HG03460 (cell line): ENCODE results near the gene COL11A1.
"Not testable (repeated sequence)": the region's sequence is repeated elsewhere in the genome, so short reads cannot be mapped to it uniquely, and the experiment has no call there.

ENCODE experiments used
- ATAC-seq: cut with Tn5 transposase; IDR thresholded peaks from one replicate; pipeline ENCODE4 v1.9.1; 2021; ENCODE audit not compliant: unreplicated experiment

The COL11A1 gene

GRCh38 chr1:103108376-103109150 is at the start of gene COL11A1:
Gene COL11A1, minus strand, starts transcription at chr1:103108522. Its CDS starts 344 bp downstream, at chr1:103108178.
- ATAC-seq = no peak

- ATAC-seq = no peak
Measured at GRCh38 chr1:103156966-103157365, 48.6 kb upstream of the COL11A1 start.

DNA sequence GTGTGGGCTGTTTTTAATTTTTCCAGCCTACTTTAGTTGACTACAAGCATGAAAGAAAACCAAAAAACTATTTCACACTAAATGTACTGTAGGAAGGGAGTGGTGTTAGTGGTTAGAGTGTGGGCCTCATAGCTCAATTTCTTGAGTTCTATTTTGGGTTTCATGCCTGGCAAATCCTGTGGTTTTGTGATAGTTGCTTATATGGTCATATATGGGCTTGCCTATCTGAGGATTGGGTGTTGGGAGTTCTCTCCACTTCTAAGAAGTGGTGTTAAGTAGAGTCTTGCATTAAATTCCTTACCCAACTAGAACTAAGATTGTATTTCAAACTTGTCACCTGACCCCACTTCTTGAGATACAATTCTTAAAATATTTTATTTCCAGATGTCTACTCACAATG is 37.8 kb upstream of the COL11A1 start:
- no peak for ATAC-seq

GRCh38 chr1:103145449-103145848 is 37.1 kb upstream of the COL11A1 start:
- no peak for ATAC-seq

GRCh38 chr1:103144681-103145080 is 36.4 kb upstream of the COL11A1 start:
- no peak for ATAC-seq

DNA sequence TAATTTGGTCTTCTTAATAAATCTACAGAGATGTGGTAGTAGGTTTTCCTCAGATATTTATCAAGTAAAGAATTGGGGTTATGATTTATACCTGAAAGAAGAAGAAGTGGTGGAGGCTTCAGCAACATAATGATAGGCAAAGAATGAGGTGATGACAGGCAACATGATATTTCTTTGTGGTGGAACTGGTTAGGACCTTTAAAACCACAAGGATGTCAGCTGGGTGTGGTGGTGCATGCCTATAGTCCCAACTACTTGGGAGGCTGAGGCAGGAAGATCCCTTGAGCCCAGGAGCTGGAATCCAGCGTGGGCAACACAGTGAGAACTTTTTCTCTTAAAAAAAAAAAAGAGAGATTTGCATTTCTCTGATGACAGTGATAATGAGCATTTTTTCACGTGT is 34.1 kb upstream of the COL11A1 start:
- ATAC-seq = no peak

GRCh38 chr1:103129796-103130195 is 21.5 kb upstream of the COL11A1 start:
- ATAC-seq = no peak

DNA sequence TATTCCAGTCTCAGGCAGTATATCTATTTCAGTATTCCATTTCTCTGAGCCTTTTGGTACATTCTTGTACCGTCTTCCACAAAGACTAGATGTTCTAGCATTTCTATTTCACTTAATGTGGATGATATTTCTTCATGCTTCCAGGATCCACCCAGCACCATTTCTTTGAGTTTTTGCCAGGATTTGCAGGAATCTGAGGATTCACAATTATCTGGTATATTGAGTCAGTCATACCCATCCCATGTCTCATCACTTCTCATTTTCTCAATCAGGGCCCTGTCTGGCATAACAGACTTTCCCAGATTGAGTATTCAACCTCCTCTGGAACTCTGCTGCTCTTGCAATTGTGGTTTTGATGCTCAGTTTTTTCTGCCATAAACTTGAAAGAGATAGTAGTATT is 20.9 kb upstream of the COL11A1 start:
- ATAC-seq = no peak

DNA sequence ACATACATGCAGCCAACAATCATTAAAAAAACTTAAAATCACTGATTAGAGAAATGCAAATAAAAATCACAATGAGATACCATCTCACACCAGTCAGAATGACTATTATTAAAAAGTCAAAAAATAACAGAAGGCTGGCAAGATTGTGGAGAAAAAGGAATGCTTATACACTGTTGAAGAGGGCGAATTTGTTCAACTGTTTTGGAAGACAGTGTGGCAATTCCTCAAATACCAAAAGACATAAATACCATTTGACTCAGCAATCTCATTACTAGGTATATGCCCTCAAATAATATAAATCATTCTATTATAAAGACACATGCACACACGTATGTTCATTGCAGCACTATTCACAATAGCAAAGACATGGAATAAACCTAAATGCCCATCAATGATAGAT is 19.9 kb upstream of the COL11A1 start:
- not testable (repeated sequence) for ATAC-seq

DNA sequence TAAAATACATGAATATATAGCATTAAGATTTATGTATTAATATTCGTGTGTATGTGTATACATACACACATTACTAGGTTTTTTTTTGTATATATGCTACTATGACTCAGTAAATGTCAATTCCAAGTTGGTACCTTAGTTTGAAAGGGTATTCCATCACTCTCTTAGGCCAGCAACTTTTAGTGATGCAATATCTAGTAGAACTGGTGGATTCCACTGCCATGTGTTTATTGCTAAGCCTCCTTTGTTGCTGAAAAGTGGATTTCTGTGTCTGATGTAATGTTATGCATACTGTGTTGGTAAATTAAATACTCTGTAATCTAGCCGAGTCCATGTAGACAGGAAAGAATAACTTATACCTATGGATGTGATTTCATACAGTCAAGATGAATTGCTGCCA is 16.9 kb upstream of the COL11A1 start:
- no peak for ATAC-seq

GRCh38 chr1:103122983-103123720 is 14.8 kb upstream of the COL11A1 start:
- no peak for ATAC-seq

- ATAC-seq = no peak
Measured at GRCh38 chr1:103120981-103121380, 12.7 kb upstream of the COL11A1 start.

- ATAC-seq = no peak
Measured at GRCh38 chr1:103112546-103112945, 4.2 kb upstream of the COL11A1 start.

DNA sequence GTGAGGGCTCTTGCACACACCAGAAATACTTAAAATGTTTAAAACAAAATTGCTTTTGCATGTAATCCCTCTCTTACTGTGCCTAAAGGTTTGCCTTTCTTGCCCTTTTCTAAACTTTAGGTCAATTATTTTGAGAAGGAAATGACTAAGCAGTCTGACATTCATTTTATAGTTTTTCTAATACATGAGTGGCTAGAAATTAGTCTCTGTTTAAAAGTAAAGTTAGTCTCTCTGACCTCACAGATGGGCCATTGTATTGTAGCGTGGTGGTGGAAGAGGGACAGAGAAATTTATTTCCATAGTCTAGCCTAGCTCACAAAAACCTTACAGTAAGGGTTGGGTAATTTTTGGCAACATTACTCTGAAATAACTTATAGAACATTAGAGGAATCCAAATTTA is 3.6 kb upstream of the COL11A1 start:
- no peak for ATAC-seq

- no peak for ATAC-seq
Measured at GRCh38 chr1:103110701-103111100, 2.4 kb upstream of the COL11A1 start.

DNA sequence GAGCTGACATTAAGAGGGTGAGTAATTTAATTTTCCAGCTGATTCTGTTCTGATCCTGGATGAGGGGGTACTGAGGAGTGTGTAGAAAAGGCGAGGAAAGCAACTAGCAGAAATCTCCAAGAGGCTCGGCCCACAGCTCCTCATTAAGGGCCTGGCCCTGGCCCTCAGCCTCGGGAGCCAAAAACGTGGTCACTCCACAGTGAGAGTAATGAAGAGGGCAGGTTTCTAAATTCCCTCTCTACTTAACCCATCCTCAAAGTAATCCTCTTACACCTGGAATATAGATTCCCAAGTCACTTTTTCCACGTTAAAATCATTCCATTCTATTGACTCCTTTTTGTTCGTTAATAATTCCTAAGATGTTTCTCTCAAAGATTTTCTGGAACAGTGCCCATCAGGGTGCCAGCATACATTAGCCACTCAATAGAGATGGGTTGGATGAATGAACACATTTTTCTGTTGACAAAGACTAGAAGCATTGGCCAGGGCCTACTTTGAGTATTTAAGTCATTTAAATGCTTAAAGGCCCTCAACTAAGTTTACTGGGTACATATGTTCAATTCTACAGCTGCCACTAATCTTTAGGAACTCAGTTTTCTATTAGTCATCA is 1.1 kb upstream of the COL11A1 start:
- ATAC-seq = no peak

DNA sequence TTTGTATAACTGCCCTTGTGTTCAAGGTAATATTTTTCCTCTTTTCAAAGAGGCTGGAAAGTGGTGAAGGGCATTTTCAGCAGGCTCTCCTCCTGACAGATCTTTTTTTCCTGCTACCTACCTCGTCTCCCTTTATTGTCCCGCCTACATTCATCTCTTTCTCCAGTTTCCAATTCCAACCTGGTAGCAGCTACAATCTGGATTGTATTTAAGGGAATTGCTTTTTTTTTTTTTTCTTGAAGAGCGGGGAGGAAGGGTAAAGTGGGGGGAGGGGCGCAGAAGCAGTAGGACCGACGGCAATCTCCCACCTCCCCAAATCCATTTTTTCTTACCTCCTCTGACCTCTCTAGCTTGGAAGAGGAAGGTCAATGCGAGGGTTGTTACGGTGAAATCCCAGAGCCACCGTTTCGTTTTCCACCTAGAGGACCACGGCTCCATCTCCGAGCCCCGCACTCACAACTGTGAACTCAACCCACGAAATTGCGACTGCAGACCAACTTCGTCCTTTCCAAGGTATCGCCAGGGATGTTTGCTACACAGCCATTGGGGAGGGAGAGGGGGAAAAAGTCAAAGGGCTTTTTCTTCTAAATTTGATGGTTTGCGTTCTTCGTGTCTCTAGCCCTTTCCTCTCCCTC is 464 bp downstream of the COL11A1 start:
- ATAC-seq = no peak

- ATAC-seq = peak; percentile 83
Measured at GRCh38 chr1:103106426-103107341, 1.6 kb downstream of the COL11A1 start.

- ATAC-seq = no peak
Measured at GRCh38 chr1:103101399-103101798, 6.9 kb downstream of the COL11A1 start.

- ATAC-seq = no peak
Measured at GRCh38 chr1:103089221-103089620, 19.1 kb downstream of the COL11A1 start.
